Activated T-cell treated with anti-CD3 and anti-CD28 coated beads, Interleukin-2, amount 50 U/mL, for 72 hours (primary cell): ENCODE data around the gene DAAM2. TPM values are rescaled to one million over a fixed set of nuclear protein-coding genes. Genes with fewer than 3 reads are reported as not detected.

Source experiments
- ATAC-seq, 2 donors: fragments of 150-1000 bp; cut with Tn5 transposase; replicated peaks in 1 of 2; 2 replicates each; pipeline ENCODE4 v1.10.0; 2021; ENCODE audit warnings: moderate library complexity in 2 of 2, mild to moderate bottlenecking in 1 of 2
- DNase-seq, 2 donors: peaks; one replicate each; pipeline ENCODE4 v3.0.0; 2021 to 2022; ENCODE audit warnings: mixed read lengths in 1 of 2
- H3K27ac Mint-ChIP-seq: one replicate; pipeline ENCODE4 v1.8.0; 2022; ENCODE audit warnings: mild to moderate bottlenecking, moderate library complexity, mixed read lengths
- H3K27me3 Mint-ChIP-seq: one replicate; pipeline ENCODE4 v1.8.0; 2022; ENCODE audit warnings: low read depth, mixed read lengths
- H3K36me3 Mint-ChIP-seq, 2 donors: one replicate each; pipeline ENCODE4 v1.8.0; 2022; ENCODE audit warnings: mixed read lengths in 2 of 2, mild to moderate bottlenecking in 1 of 2; ENCODE audit not compliant: insufficient read depth in 2 of 2
- H3K4me1 Mint-ChIP-seq: one replicate; pipeline ENCODE4 v1.8.0; 2022; ENCODE audit warnings: low read depth, mixed read lengths
- H3K4me3 Mint-ChIP-seq, 2 donors: one replicate each; pipeline ENCODE4 v1.8.0; 2022; ENCODE audit warnings: mild to moderate bottlenecking in 2 of 2, mixed read lengths in 2 of 2, moderate library complexity in 2 of 2
- H3K9me3 Mint-ChIP-seq, 2 donors: one replicate each; pipeline ENCODE4 v1.8.0; 2022; ENCODE audit warnings: mixed read lengths in 2 of 2
- total RNA-seq, 2 donors: library from RNA; stranded (reverse); gene quantifications; one replicate each; pipeline ENCODE4 v1.2.3, GENCODE V29; 2022

Gene DAAM2
- total RNA-seq, 2 donors from 2014 or later, result not detected

- ATAC-seq (no peak), DNase-seq (no peak)
- no peaks in the 10 kb centered on the region for H3K9me3 Mint-ChIP-seq
- H3K4me3 Mint-ChIP-seq, result no peak overlapping the region
- H3K27ac Mint-ChIP-seq, result no peak overlapping the region
- no peaks in the 10 kb centered on the region for H3K36me3 Mint-ChIP-seq
- peaks cover 7% of the 10 kb centered on the region for H3K27me3 Mint-ChIP-seq
- H3K4me1 Mint-ChIP-seq, result no peaks in the 10 kb centered on the region
Observed at GRCh38 chr6:39830444-39830843, 38.3 kb downstream of the DAAM2 start.

- H3K36me3 Mint-ChIP-seq, result no peaks in the 10 kb centered on the region
- no peak overlapping the region for H3K4me3 Mint-ChIP-seq
- no peak for ATAC-seq
- DNase-seq, result no peak
- H3K27me3 Mint-ChIP-seq, result peaks cover 9% of the 10 kb centered on the region
- H3K27ac Mint-ChIP-seq, result no peak overlapping the region
- H3K9me3 Mint-ChIP-seq, result no peaks in the 10 kb centered on the region
- H3K4me1 Mint-ChIP-seq, result no peaks in the 10 kb centered on the region
Observed at GRCh38 chr6:39831701-39832100, 39.5 kb downstream of the DAAM2 start.

GRCh38 chr6:39834278-39834677, 42.1 kb downstream of the DAAM2 start:
- ATAC-seq (no peak), DNase-seq (no peak)
- Mint-ChIP-seq H3K9me3 (no peaks in the 10 kb centered on the region), H3K4me3 (no peak overlapping the region), H3K4me1 (no peaks in the 10 kb centered on the region), H3K36me3 (no peaks in the 10 kb centered on the region), H3K27ac (no peak overlapping the region), H3K27me3 (peaks cover 21% of the 10 kb centered on the region)

GRCh38 chr6:39834866-39835265, 42.7 kb downstream of the DAAM2 start:
- ATAC-seq (no peak), DNase-seq (no peak)
- Mint-ChIP-seq H3K4me1 (no peaks in the 10 kb centered on the region), H3K27me3 (peaks cover 26% of the 10 kb centered on the region), H3K9me3 (no peaks in the 10 kb centered on the region), H3K36me3 (no peaks in the 10 kb centered on the region), H3K4me3 (no peak overlapping the region), H3K27ac (no peak overlapping the region)

GRCh38 chr6:39835821-39836295, 43.7 kb downstream of the DAAM2 start:
- DNase-seq (no peak), ATAC-seq (no peak)
- Mint-ChIP-seq H3K9me3 (no peaks in the 10 kb centered on the region), H3K27ac (no peak overlapping the region), H3K4me1 (no peaks in the 10 kb centered on the region), H3K4me3 (no peak overlapping the region), H3K36me3 (no peaks in the 10 kb centered on the region), H3K27me3 (peaks cover 32% of the 10 kb centered on the region)

GRCh38 chr6:39836606-39837005, 44.4 kb downstream of the DAAM2 start:
- no peak for DNase-seq
- H3K27me3 Mint-ChIP-seq, result peaks cover 32% of the 10 kb centered on the region
- H3K36me3 Mint-ChIP-seq, result no peaks in the 10 kb centered on the region
- H3K9me3 Mint-ChIP-seq, result no peaks in the 10 kb centered on the region
- no peak for ATAC-seq
- no peaks in the 10 kb centered on the region for H3K4me1 Mint-ChIP-seq
- H3K4me3 Mint-ChIP-seq, result no peak overlapping the region
- H3K27ac Mint-ChIP-seq, result no peak overlapping the region

GRCh38 chr6:39839445-39839844, 47.3 kb downstream of the DAAM2 start:
- H3K27ac Mint-ChIP-seq, result no peak overlapping the region
- DNase-seq (no peak), ATAC-seq (no peak)
- H3K36me3 Mint-ChIP-seq, result no peaks in the 10 kb centered on the region
- H3K4me3 Mint-ChIP-seq, result no peak overlapping the region
- H3K4me1 Mint-ChIP-seq, result no peaks in the 10 kb centered on the region
- no peaks in the 10 kb centered on the region for H3K9me3 Mint-ChIP-seq
- H3K27me3 Mint-ChIP-seq, result peaks cover 32% of the 10 kb centered on the region

- Mint-ChIP-seq H3K36me3 (no peaks in the 10 kb centered on the region), H3K4me1 (no peaks in the 10 kb centered on the region), H3K27ac (no peak overlapping the region), H3K9me3 (no peaks in the 10 kb centered on the region), H3K27me3 (peaks cover 23% of the 10 kb centered on the region), H3K4me3 (no peak overlapping the region)
- ATAC-seq (no peak), DNase-seq (no peak)
Observed at GRCh38 chr6:39840781-39841180, 48.6 kb downstream of the DAAM2 start.

GRCh38 chr6:39841291-39841690, 49.1 kb downstream of the DAAM2 start:
- Mint-ChIP-seq H3K4me3 (no peak overlapping the region), H3K27ac (no peak overlapping the region), H3K4me1 (no peaks in the 10 kb centered on the region), H3K9me3 (no peaks in the 10 kb centered on the region), H3K36me3 (no peaks in the 10 kb centered on the region), H3K27me3 (peaks cover 23% of the 10 kb centered on the region)
- no peak for DNase-seq
- no peak for ATAC-seq

GRCh38 chr6:39841923-39842322, 49.7 kb downstream of the DAAM2 start:
- peaks cover 23% of the 10 kb centered on the region for H3K27me3 Mint-ChIP-seq
- H3K4me1 Mint-ChIP-seq, result no peaks in the 10 kb centered on the region
- H3K9me3 Mint-ChIP-seq, result no peaks in the 10 kb centered on the region
- no peak for ATAC-seq
- H3K27ac Mint-ChIP-seq, result no peak overlapping the region
- H3K36me3 Mint-ChIP-seq, result no peaks in the 10 kb centered on the region
- no peak for DNase-seq
- no peak overlapping the region for H3K4me3 Mint-ChIP-seq

- no peaks in the 10 kb centered on the region for H3K4me1 Mint-ChIP-seq
- H3K4me3 Mint-ChIP-seq, result no peak overlapping the region
- H3K36me3 Mint-ChIP-seq, result no peaks in the 10 kb centered on the region
- peaks cover 24% of the 10 kb centered on the region for H3K27me3 Mint-ChIP-seq
- ATAC-seq (no peak), DNase-seq (no peak)
- H3K27ac Mint-ChIP-seq, result no peak overlapping the region
- H3K9me3 Mint-ChIP-seq, result no peaks in the 10 kb centered on the region
Observed at GRCh38 chr6:39843305-39844020, 51.3 kb downstream of the DAAM2 start.

GRCh38 chr6:39844866-39845265, 52.7 kb downstream of the DAAM2 start:
- ATAC-seq, result no peak
- Mint-ChIP-seq H3K27me3 (peaks cover 15% of the 10 kb centered on the region), H3K4me1 (no peaks in the 10 kb centered on the region), H3K4me3 (no peak overlapping the region), H3K36me3 (no peaks in the 10 kb centered on the region), H3K9me3 (no peaks in the 10 kb centered on the region), H3K27ac (no peak overlapping the region)
- no peak for DNase-seq

- Mint-ChIP-seq H3K27ac (no peak overlapping the region), H3K4me1 (no peaks in the 10 kb centered on the region), H3K4me3 (no peak overlapping the region), H3K36me3 (no peaks in the 10 kb centered on the region), H3K9me3 (no peaks in the 10 kb centered on the region), H3K27me3 (peaks cover 15% of the 10 kb centered on the region)
- no peak for DNase-seq
- no peak for ATAC-seq
Observed at GRCh38 chr6:39847221-39847620, 55.0 kb downstream of the DAAM2 start.

GRCh38 chr6:39848171-39848570, 56.0 kb downstream of the DAAM2 start:
- H3K36me3 Mint-ChIP-seq, result no peaks in the 10 kb centered on the region
- no peak overlapping the region for H3K27ac Mint-ChIP-seq
- H3K4me3 Mint-ChIP-seq, result no peak overlapping the region
- H3K27me3 Mint-ChIP-seq, result peaks cover 15% of the 10 kb centered on the region
- DNase-seq (no peak), ATAC-seq (no peak)
- no peaks in the 10 kb centered on the region for H3K4me1 Mint-ChIP-seq
- H3K9me3 Mint-ChIP-seq, result no peaks in the 10 kb centered on the region
